ENCODE measurements around the gene USP48.
"Not testable (repeated sequence)": the region's sequence is repeated elsewhere in the genome, so short reads cannot be mapped to it uniquely, and the experiment has no call there.

Gene USP48

GRCh38 chr1:21815724-21816321 is 32.9 kb upstream of the USP48 start:
- no peak for DNase-seq

- DNase-seq: no peak
Observed at GRCh38 chr1:21814981-21815582, 32.1 kb upstream of the USP48 start.

- no peak for DNase-seq
Observed at GRCh38 chr1:21814241-21814918, 31.4 kb upstream of the USP48 start.

GRCh38 chr1:21813542-21813941 is 30.6 kb upstream of the USP48 start:
- no peak for DNase-seq

GRCh38 chr1:21811875-21812305 is 28.9 kb upstream of the USP48 start, which contains the start of gene LDLRAD2:
LDLRAD2 (plus strand) TSS chr1:21812265; CDS start chr1:21812452, 187 bp downstream.
- no peak for DNase-seq

GRCh38 chr1:21804536-21804935 is 21.6 kb upstream of the USP48 start:
- no peak for DNase-seq

GRCh38 chr1:21801100-21801499 is 18.2 kb upstream of the USP48 start:
- no peak for DNase-seq

GRCh38 chr1:21799730-21800129 is 16.8 kb upstream of the USP48 start:
- no peak for DNase-seq

GRCh38 chr1:21795075-21795474 is 12.1 kb upstream of the USP48 start:
- DNase-seq: no peak

GRCh38 chr1:21794656-21795055 is 11.7 kb upstream of the USP48 start:
- DNase-seq: no peak

GRCh38 chr1:21793104-21793503 is 10.2 kb upstream of the USP48 start:
- no peak for DNase-seq

- DNase-seq: no peak
Observed at GRCh38 chr1:21786640-21787039, 3.7 kb upstream of the USP48 start.

GRCh38 chr1:21785764-21786163 is 2.8 kb upstream of the USP48 start:
- DNase-seq: not testable (repeated sequence)

- no peak for DNase-seq
Observed at GRCh38 chr1:21783679-21784603, 992 bp upstream of the USP48 start.

- peak in 1 of 2 experiments; percentile 67 for DNase-seq
Observed at GRCh38 chr1:21782349-21782867, 541 bp downstream of the USP48 start.

GRCh38 chr1:21781815-21782348 is 1.1 kb downstream of the USP48 start:
- DNase-seq: peak in 1 of 2 experiments; percentile 33

- DNase-seq: no peak
Observed at GRCh38 chr1:21779613-21780521, 3.1 kb downstream of the USP48 start.

GRCh38 chr1:21778405-21778727 is 4.6 kb downstream of the USP48 start:
- DNase-seq: no peak

- DNase-seq: not testable (repeated sequence)
Observed at GRCh38 chr1:21776925-21777324, 6.0 kb downstream of the USP48 start.

- DNase-seq: no peak
Observed at GRCh38 chr1:21775985-21776562, 6.9 kb downstream of the USP48 start.

GRCh38 chr1:21775550-21775914 is 7.4 kb downstream of the USP48 start:
- no peak for DNase-seq

Measured in SW 1271 (cell line).